HepG2 (cell line): ENCODE measurements around the gene NKAIN4. TPM values are rescaled to one million over a fixed set of nuclear protein-coding genes. Genes with fewer than 3 reads are reported as not detected.

Source experiments
- ATAC-seq: fragments of 200-7000 bp; cut with Tn5 transposase; 3 replicates; pipeline ENCODE4 v1.9.1; 2020; ENCODE audit warnings: mild to moderate bottlenecking, moderate library complexity
- BruUV-seq: library from RNA; stranded (reverse); fragments of 400-500 nt; replicated peaks from 2 replicates; lab custom pipeline; 2021; lab: Mats Ljungman, UMichigan
- CTCF ChIA-PET: fragments of 300-600 bp; formaldehyde crosslinking; extraction: SDS; loops from one replicate; lab custom pipeline; 2021; ENCODE audit warnings: low total read pairs, inconsistent platforms, low intra/inter-chr PET ratio; lab: Yijun Ruan, JAX
- POLR2A ChIA-PET: fragments of 350-600 bp; sonication (Branson Sonifier 250); formaldehyde crosslinking; loops from one replicate; lab custom pipeline; 2020; ENCODE audit warnings: antibody characterized with exemption, inconsistent platforms; lab: Yijun Ruan, JAX
- DNase-seq: peaks from one replicate; pipeline ENCODE4 v3.0.0-alpha.2; 2015; ENCODE audit warnings: low spot score
- FAIRE-seq: peaks from 3 replicates; lab custom pipeline; 2011; peaks lifted over from hg19 to GRCh38; lab: Jason Lieb, UNC
- H2AFZ ChIP-seq: one replicate; pipeline ENCODE4 v1.6.1; 2011; ENCODE audit warnings: low read length, inconsistent platforms
- H3K27ac ChIP-seq: fragments of 300-600 bp; 3 replicates; pipeline ENCODE4 v1.8.0; 2011; ENCODE audit warnings: mixed run types, mild to moderate bottlenecking, mixed read lengths, low read length, inconsistent platforms; ENCODE audit not compliant: insufficient read depth; ENCODE audit errors: extremely low read length
- H3K27me3 ChIP-seq, 2 experiments: fragments of 200-600 bp in 1 of 2; 2 replicates in 1 of 2; 3 replicates in 1 of 2; pipeline versions ENCODE4 v1.6.0 to v1.8.0; 2011; ENCODE audit warnings: low read length in 2 of 2, mild to moderate bottlenecking in 2 of 2, moderate library complexity in 2 of 2, inconsistent platforms in 1 of 2; ENCODE audit not compliant: insufficient read depth in 2 of 2, control insufficient read depth in 1 of 2
- H3K36me3 ChIP-seq, 2 experiments: fragments of 200-600 bp in 1 of 2; replicated peaks in 1 of 2; 2 replicates in 1 of 2; 3 replicates in 1 of 2; pipeline versions ENCODE4 v1.5.1 to v1.8.0; 2011; ENCODE audit warnings: low read length in 2 of 2, inconsistent platforms in 1 of 2; ENCODE audit not compliant: insufficient read depth in 2 of 2, control insufficient read depth in 1 of 2
- H3K4me1 ChIP-seq: 2 replicates; pipeline ENCODE4 v1.5.1; 2012; ENCODE audit warnings: low read length, inconsistent platforms; ENCODE audit not compliant: insufficient read depth
- H3K4me2 ChIP-seq: 2 replicates; pipeline ENCODE4 v1.6.0; 2011; ENCODE audit warnings: low read depth, low read length, inconsistent platforms
- H3K4me3 ChIP-seq, 3 experiments: fragments of 200-600 bp in 1 of 3; sonication (generic), shearing (Covaris generic) in 1 of 3; replicated peaks in 1 of 3; 2 replicates each; pipeline ENCODE4 v1.5.1; 2011 to 2016; ENCODE audit warnings: low read length in 3 of 3, inconsistent platforms in 2 of 3, low read depth in 2 of 3, mild to moderate bottlenecking in 2 of 3, control low read depth in 1 of 3, mixed read lengths in 1 of 3; ENCODE audit not compliant: insufficient read depth in 1 of 3
- H3K79me2 ChIP-seq: one replicate; pipeline ENCODE4 v1.6.1; 2011; ENCODE audit warnings: low read length, inconsistent platforms; ENCODE audit not compliant: insufficient read depth
- H3K9ac ChIP-seq: 2 replicates; pipeline ENCODE4 v1.6.0; 2011; ENCODE audit warnings: mild to moderate bottlenecking, low read depth, low read length, inconsistent platforms; ENCODE audit not compliant: insufficient read depth
- H3K9me3 ChIP-seq: 2 replicates; pipeline ENCODE4 v1.5.1; 2012; ENCODE audit warnings: mild to moderate bottlenecking, low read length
- H4K20me1 ChIP-seq: 2 replicates; pipeline ENCODE4 v1.6.0; 2011; ENCODE audit warnings: inconsistent platforms, mild to moderate bottlenecking, low read length, moderate library complexity; ENCODE audit not compliant: insufficient read depth
- CTCF ChIP-seq: sonication (generic); formaldehyde crosslinking; IDR thresholded peaks from 2 replicates; pipeline ENCODE4 v1.5.0; 2020; ENCODE audit warnings: mild to moderate bottlenecking, missing genetic modification reagents, moderate library complexity
- TIGD3 ChIP-seq: sonication (generic); formaldehyde crosslinking; IDR thresholded peaks from 2 replicates; pipeline ENCODE4 v1.5.1; 2020; ENCODE audit warnings: mild to moderate bottlenecking, missing genetic modification reagents, borderline replicate concordance
- ZBTB25 ChIP-seq: IDR thresholded peaks from 2 replicates; pipeline ENCODE4 v1.6.1; 2018; ENCODE audit warnings: missing genetic modification reagents
- ZNF275 ChIP-seq: sonication (generic); formaldehyde crosslinking; IDR thresholded peaks from 2 replicates; pipeline ENCODE4 v1.8.0; 2022; ENCODE audit warnings: missing genetic modification reagents, mild to moderate bottlenecking, inconsistent platforms, borderline replicate concordance
- ZNF646 ChIP-seq: sonication (generic); formaldehyde crosslinking; IDR thresholded peaks from 2 replicates; pipeline ENCODE4 v1.9.0; 2021; ENCODE audit warnings: mild to moderate bottlenecking, missing genetic modification reagents
- ZSCAN5A ChIP-seq: sonication (generic); formaldehyde crosslinking; IDR thresholded peaks from 2 replicates; pipeline ENCODE4 v1.8.0; 2022; ENCODE audit warnings: mild to moderate bottlenecking, missing genetic modification reagents, borderline replicate concordance
- WGBS: methylation state at CpG from one replicate; pipeline ENCODE4 v1.1.6; 2017; ENCODE audit warnings: low lambda C conversion rate; 5-methylcytosine and 5-hydroxymethylcytosine counted together
- in situ Hi-C: cut with HindIII; loops from 2 replicates; pipeline ENCODE4 v1.10.0; 2017; ENCODE audit warnings: low pct_unique_long_range_greater_than_20kb; ENCODE audit not compliant: extremely low pct_ligation_motif_present
- intact Hi-C: fragments of 100-400 bp; cut with micrococcal nuclease; formaldehyde crosslinking; loops from one replicate; pipeline ENCODE4 v1.10.0; 2022; ENCODE audit not compliant: unreplicated experiment
- polyA plus RNA-seq, 8 experiments: library from polyadenylated mRNA; depleted of rRNA in 3 of 8; stranded (reverse) in 7 of 8; unstranded in 1 of 8; fragments of >200 nt; fragmentation: Illumina TruSeq in 4 of 8; extraction: Trizol in 4 of 8; gene quantifications; 2 replicates each; pipeline versions ENCODE4 v1.2.1 to v1.2.3, GENCODE V29; 2011 to 2016; ENCODE audit warnings: low read depth in 4 of 8, missing spikeins in 1 of 8, mixed read lengths in 1 of 8; ENCODE audit not compliant: insufficient read depth in 1 of 8
- total RNA-seq, 5 experiments: library from RNA; depleted of rRNA; stranded (reverse); fragments of >200 nt; fragmentation: Illumina TruSeq; extraction: Trizol; gene quantifications; 2 replicates each; pipeline ENCODE4 v1.2.3, GENCODE V29; 2016; ENCODE audit warnings: low read depth in 1 of 5

NKAIN4 gene
- total and polyA plus RNA-seq, 2 of the 13 experiments (the other 11 are each of a cell fraction or from before 2014, with no cell fraction given): not detected

- TF ChIP-seq ZSCAN5A (no peak), ZBTB25 (CRISPR knock-in tag) (no peak)
- TF ChIP-seq, all 625 proteins: peak for 9
Observed at GRCh38 chr20:63217706-63218105, 36.6 kb downstream of the NKAIN4 start (continued).

- BruUV-seq: no TSS peak
- DNase-seq (no peak), ATAC-seq (peak; percentile 44), FAIRE-seq (peak; percentile 44)
- in situ Hi-C loops (no loop called here), intact Hi-C loops (loop anchor here (5.0 kb wide), 1 partner anchor 35 kb away; no protein-coding TSS in a partner anchor)
- H3K4me3 ChIP-seq: peak overlapping the region; percentile 48 to 97 (median 74)
- CTCF ChIA-PET: no interaction called here
- H3K9me3 ChIP-seq: no peaks in the 10 kb centered on the region
- peaks cover 53% of the 10 kb centered on the region for H3K4me1 ChIP-seq
- POLR2A ChIA-PET: interaction anchor here (0.9 to 1.8 kb wide), 3 partner anchors 8 to 425 kb away, joined by 3 to 4 read pairs (median 4); partner anchors contain the start of gene BIRC7
- peaks cover 21 to 43% of the 10 kb centered on the region in 2 experiments; a peak in 4 of 5 replicates for H3K27me3 ChIP-seq
- H2AFZ ChIP-seq: no peak overlapping the region
- H3K79me2 ChIP-seq: peaks cover 35% of the 10 kb centered on the region
- H3K36me3 ChIP-seq: peaks cover 13 to 30% of the 10 kb centered on the region in 2 experiments
- peaks cover 34% of the 10 kb centered on the region for H4K20me1 ChIP-seq
- H3K27ac ChIP-seq: no peak overlapping the region
- peak overlapping the region; percentile 69 for H3K9ac ChIP-seq
- peak overlapping the region; percentile 84 for H3K4me2 ChIP-seq
- 15% methylated on average over 13 of the region's 13 CpGs for WGBS
- no peak for TF ChIP-seq ZNF275
- no peak for TF ChIP-seq ZNF646 (CRISPR knock-in tag)
- 0 out of 2 replicates have a peak, but pooled peaks have one; percentile 14 for TF ChIP-seq TIGD3
- peak; percentile 24 for TF ChIP-seq CTCF (CRISPR knock-in tag)
Observed at GRCh38 chr20:63216849-63217471, 37.3 kb downstream of the NKAIN4 start.
